Spinal cord (tissue), 10 donors: ENCODE data around the gene HCFC1R1. TPM values are rescaled to one million over a fixed set of nuclear protein-coding genes. Genes with fewer than 3 reads are reported as not detected.
A peak's percentile ranks its signal among the peaks of the same experiment; 100 is the strongest.

Source experiments
- DNase-seq, 6 donors: peaks; one replicate each; pipeline versions ENCODE4 v3.0.0 to v3.0.0-alpha.2; 2013 to 2015; ENCODE audit warnings: low spot score in 6 of 6, low read depth in 4 of 6
- H3K27ac ChIP-seq: one replicate; pipeline ENCODE4 v1.5.1; 2013; ENCODE audit warnings: low read depth, low read length, control low read depth
- H3K27me3 ChIP-seq: one replicate; pipeline ENCODE4 v1.6.1; 2013; ENCODE audit warnings: low read length; ENCODE audit not compliant: control insufficient read depth, insufficient read depth
- H3K36me3 ChIP-seq: one replicate; pipeline ENCODE4 v1.6.1; 2013; ENCODE audit warnings: low read length; ENCODE audit not compliant: control insufficient read depth, insufficient read depth
- H3K4me1 ChIP-seq: one replicate; pipeline ENCODE4 v1.6.1; 2013; ENCODE audit warnings: low read length; ENCODE audit not compliant: control insufficient read depth, insufficient read depth
- H3K4me3 ChIP-seq: one replicate; pipeline ENCODE4 v1.5.1; 2013; ENCODE audit warnings: low read depth, low read length, control low read depth
- H3K9me3 ChIP-seq: one replicate; pipeline ENCODE4 v1.6.1; 2013; ENCODE audit warnings: low read length; ENCODE audit not compliant: control insufficient read depth, insufficient read depth
- WGBS: methylation state at CpG from one replicate; pipeline ENCODE4 v1.1.5; 2013; ENCODE audit warnings: missing lambda C conversion rate; ENCODE audit not compliant: insufficient coverage; 5-methylcytosine and 5-hydroxymethylcytosine counted together
- polyA plus RNA-seq, 2 donors: library from polyadenylated mRNA; unstranded; fragments of 120-200 nt; gene quantifications; one replicate each; pipeline ENCODE4 v1.2.1, GENCODE V29; 2013; ENCODE audit not compliant: insufficient read length in 2 of 2
- total RNA-seq, 2 donors: library from RNA; depleted of rRNA in 1 of 2; stranded (reverse); fragments of 120-200 nt in 1 of 2; fragments of >200 nt in 1 of 2; gene quantifications; one replicate each; pipeline versions ENCODE4 v1.2.3 to v1.2.4, GENCODE V29; 2013 to 2014
- donor health status: healthy.

HCFC1R1 gene
- total and polyA plus RNA-seq, 4 donors: 20.4 to 161 (median 111) TPM

DNA sequence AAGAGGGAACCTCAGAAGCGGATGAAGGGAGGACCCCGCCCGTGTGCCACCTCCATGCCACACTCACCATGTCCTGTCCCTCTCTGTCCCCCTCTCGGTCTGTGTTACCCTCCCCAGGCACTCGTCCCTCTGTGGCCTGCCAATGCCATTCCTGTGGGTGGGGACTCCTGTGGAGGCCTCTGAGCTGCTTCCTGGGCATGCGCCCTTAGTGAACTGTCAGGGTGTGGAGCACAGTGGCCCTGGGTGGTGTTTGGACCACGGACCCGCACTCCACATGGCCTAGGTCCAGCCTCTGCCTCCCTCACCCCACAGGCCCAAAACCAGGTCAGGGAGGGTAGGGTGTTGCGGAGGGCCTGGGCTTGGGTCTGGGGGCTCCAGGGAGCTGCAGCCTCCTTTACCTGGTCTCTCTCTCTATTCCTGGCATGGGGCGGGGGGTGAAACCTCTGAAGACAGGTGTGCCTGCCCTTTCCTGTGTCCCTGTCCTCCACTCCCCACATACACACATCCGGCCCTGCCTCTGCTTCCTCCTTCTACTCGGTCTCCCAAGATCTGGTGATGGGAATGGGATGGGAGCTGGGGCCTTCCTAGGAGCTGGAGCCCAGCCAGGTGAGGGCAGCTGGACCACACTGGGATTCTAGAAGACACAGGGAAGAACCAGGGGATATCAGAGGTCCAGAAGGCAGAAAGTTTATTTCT lies 32.0 kb downstream of the HCFC1R1 start:
- no peaks in the 10 kb centered on the region for H3K27me3 ChIP-seq
- WGBS: 73% methylated on average over 3 of the region's 12 CpGs

DNA sequence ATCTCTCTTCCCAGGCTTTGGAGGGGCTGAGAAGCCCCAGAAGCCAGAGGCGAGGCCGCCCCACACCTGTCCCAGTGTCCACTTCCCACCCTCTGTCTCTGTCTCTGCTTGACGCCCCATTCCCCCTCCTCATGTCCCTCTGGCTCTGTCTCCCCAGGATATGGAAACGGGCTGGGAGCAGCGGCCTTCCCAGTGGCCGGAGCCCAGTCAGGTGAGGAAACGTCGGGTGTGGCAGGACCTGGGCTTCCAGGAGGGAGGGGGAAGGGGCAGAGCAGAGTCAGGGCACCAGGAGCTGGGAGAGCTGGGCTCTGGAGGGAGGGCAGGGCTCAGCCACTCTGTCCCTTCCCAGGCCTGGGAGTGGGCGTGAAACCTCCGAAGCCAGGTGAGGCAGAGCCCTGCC lies 32.9 kb downstream of the HCFC1R1 start:
- 53% methylated on average over 10 of the region's 10 CpGs for WGBS
- no peaks in the 10 kb centered on the region for H3K36me3 ChIP-seq
- no peak for DNase-seq
- peaks cover 9% of the 10 kb centered on the region for H3K4me1 ChIP-seq
- no peaks in the 10 kb centered on the region for H3K9me3 ChIP-seq
- H3K4me3 ChIP-seq: no peak overlapping the region
- no peaks in the 10 kb centered on the region for H3K27me3 ChIP-seq
- H3K27ac ChIP-seq: no peak overlapping the region

More for the DNA sequence above, 32.0 kb downstream of the HCFC1R1 start:
- Histone ChIP-seq H3K36me3 (no peaks in the 10 kb centered on the region), H3K27ac (no peak overlapping the region), H3K4me3 (no peak overlapping the region), H3K9me3 (no peaks in the 10 kb centered on the region), H3K4me1 (peaks cover under 1% of the 10 kb centered on the region)
- no peak for DNase-seq

DNA sequence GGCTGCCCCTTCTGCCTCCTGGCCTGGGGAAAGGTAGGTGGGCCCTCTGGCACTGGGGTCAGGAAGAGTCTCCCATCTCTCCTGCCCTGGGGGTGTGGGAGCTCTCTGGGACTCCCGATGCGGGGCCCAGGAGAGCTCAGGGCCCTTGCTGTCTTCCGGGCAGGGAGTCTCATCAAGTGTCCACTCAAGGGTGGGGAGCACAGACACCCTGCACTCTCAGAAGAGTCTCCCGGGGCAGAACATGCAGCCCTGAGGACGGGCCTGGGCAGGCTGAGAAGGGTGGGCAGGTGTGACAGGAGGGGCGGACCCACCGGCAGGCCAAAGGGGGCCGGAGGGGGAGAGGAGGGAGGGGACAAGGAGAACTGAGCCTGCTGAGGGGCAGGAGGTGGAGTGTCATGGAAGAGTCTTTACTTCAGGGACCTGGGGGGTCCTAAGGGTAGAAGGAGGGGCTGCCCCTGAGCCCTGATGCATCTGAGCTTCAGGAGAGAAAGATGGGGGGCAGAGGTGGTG lies 35.1 kb downstream of the HCFC1R1 start:
- peaks cover 22% of the 10 kb centered on the region for H3K4me1 ChIP-seq
- WGBS: 38% methylated on average over 8 of the region's 8 CpGs
- H3K4me3 ChIP-seq: no peak overlapping the region
- no peaks in the 10 kb centered on the region for H3K9me3 ChIP-seq
- H3K36me3 ChIP-seq: no peaks in the 10 kb centered on the region
- no peak overlapping the region for H3K27ac ChIP-seq
- no peaks in the 10 kb centered on the region for H3K27me3 ChIP-seq
- no peak for DNase-seq

DNA sequence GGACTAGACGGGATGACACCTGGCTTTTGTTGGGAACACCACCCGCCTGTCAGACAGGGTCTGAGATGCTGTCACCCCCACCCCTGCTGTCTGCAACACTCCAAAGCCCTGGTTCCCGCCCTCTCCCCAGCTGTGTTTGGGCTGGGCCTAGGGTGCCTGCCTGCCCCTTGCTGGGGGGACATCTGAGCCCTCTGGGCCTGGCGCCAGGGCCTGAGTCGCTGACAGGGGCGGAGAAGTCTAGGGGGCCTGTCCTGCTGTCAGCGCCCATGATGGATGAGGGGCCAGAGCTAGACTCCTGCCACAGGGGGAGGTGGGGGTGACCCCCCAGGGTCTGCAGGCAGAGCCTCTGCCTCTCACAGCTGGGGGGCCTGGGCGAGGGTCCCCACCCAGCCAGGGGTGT lies 35.9 kb downstream of the HCFC1R1 start:
- H3K27ac ChIP-seq: no peak overlapping the region
- H3K4me1 ChIP-seq: peaks cover 29% of the 10 kb centered on the region
- no peaks in the 10 kb centered on the region for H3K36me3 ChIP-seq
- no peak overlapping the region for H3K4me3 ChIP-seq
- H3K27me3 ChIP-seq: no peaks in the 10 kb centered on the region
- WGBS: 38% methylated on average over 8 of the region's 8 CpGs
- no peak for DNase-seq
- H3K9me3 ChIP-seq: no peaks in the 10 kb centered on the region

DNA sequence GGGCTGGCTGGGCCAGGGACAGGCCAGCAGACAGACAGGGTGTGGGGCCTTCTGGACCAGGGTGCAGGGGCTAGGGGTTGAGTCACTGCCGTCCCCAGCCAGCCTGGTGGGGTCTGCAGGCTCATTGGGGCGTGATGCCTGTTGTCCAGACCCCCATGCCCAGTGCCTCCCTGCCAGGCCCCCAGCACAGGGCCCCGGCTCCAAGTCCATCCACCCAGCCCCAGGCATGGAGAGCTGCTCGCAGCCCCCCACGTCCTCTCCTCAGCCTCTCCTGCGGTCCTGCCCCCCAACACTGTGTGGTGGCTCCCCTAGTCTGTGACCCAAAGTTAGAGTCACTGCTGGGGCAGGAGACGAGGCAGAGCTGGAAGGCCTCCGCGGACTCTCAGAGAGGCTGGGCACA lies 36.5 kb downstream of the HCFC1R1 start:
- Histone ChIP-seq H3K4me3 (no peak overlapping the region), H3K36me3 (no peaks in the 10 kb centered on the region), H3K27me3 (no peaks in the 10 kb centered on the region), H3K9me3 (no peaks in the 10 kb centered on the region), H3K27ac (no peak overlapping the region), H3K4me1 (peaks cover 29% of the 10 kb centered on the region)
- WGBS: 78% methylated on average over 9 of the region's 9 CpGs
- DNase-seq: no peak

DNA sequence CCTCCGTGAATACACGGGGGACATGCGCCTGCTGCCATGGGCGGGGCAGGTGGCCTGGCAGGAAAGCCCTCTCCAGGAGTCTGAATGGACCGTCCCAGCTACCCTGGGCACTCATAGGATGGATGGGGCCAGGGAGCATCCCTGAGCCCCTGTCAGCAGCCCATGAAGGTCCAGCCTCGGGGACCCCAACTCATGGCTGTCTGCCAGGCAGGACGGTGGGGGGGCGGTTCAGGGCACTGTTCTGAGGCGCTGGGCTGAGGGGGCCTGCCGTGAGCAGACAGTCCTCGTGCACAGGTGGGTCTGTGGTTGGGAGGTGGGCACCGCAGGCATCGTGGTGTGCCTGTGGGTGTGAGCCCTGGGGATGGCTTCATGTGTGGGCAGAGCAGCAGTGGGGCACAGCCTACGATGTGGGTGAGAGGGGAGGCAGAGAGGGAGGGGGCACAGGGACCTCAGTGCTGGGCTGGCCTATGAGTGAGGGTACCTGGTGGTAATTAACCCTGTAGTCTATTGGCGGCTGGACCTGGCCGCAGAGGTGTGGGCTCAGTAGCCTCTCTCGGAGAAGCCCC lies 37.0 kb downstream of the HCFC1R1 start:
- DNase-seq: no peak
- no peaks in the 10 kb centered on the region for H3K36me3 ChIP-seq
- WGBS: 76% methylated on average over 17 of the region's 17 CpGs
- H3K9me3 ChIP-seq: no peaks in the 10 kb centered on the region
- H3K4me3 ChIP-seq: no peak overlapping the region
- no peaks in the 10 kb centered on the region for H3K27me3 ChIP-seq
- peaks cover 29% of the 10 kb centered on the region for H3K4me1 ChIP-seq
- no peak overlapping the region for H3K27ac ChIP-seq

DNA sequence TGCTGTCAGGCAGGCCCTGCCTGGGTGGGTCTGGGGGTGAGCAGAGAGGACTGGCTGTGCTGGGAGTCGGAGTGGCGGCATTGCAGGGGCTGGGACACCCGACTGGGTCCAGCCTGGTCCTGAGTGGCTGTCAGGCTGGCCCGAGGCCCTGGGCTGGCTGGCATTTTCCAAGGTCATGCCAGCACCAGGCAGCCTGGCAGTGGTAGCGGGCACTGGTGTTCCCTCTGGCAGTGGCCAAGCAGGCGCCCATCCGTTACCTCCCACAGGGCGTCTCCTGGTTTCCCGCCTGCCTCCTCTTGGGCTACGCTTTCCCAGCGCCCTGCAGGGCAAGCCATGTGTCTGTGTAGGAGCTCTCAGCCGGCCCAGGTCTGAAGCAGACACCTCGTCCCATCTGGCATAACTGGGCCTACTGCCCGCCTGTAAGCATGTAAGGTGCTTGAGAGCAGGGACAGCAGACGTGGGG lies 37.8 kb downstream of the HCFC1R1 start:
- no peaks in the 10 kb centered on the region for H3K36me3 ChIP-seq
- 72% methylated on average over 13 of the region's 15 CpGs for WGBS
- peaks cover 4% of the 10 kb centered on the region for H3K27me3 ChIP-seq
- H3K4me3 ChIP-seq: no peak overlapping the region
- peak overlapping the region; percentile 7 for H3K27ac ChIP-seq
- peaks cover 36% of the 10 kb centered on the region for H3K4me1 ChIP-seq
- H3K9me3 ChIP-seq: no peaks in the 10 kb centered on the region
- no peak for DNase-seq

DNA sequence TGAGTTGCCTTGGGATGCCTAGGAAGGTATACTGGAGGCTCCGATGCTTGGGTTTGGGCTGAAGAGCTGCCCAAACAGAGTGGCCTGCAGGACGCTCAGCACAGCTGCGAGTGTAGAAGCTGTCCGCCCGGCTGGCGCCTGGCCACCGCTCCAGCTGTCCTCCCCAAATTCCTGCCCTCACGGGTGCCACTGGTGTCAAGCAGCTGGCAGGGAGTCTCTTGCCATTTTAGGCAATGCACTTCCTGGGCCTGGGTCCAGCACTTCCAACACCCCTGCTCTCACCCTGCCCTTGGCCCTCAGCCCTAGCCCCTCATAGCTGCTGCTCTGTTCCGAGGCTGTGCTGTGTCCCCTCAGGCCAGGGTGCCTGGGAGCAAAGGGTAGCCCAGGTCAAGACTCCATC lies 38.3 kb downstream of the HCFC1R1 start:
- H3K9me3 ChIP-seq: no peaks in the 10 kb centered on the region
- H3K4me3 ChIP-seq: no peak overlapping the region
- H3K4me1 ChIP-seq: peaks cover 40% of the 10 kb centered on the region
- peak in 1 of 6 donors; percentile 37 for DNase-seq
- H3K27ac ChIP-seq: no peak overlapping the region
- no peaks in the 10 kb centered on the region for H3K36me3 ChIP-seq
- WGBS: 62% methylated on average over 9 of the region's 9 CpGs
- peaks cover 4% of the 10 kb centered on the region for H3K27me3 ChIP-seq

DNA sequence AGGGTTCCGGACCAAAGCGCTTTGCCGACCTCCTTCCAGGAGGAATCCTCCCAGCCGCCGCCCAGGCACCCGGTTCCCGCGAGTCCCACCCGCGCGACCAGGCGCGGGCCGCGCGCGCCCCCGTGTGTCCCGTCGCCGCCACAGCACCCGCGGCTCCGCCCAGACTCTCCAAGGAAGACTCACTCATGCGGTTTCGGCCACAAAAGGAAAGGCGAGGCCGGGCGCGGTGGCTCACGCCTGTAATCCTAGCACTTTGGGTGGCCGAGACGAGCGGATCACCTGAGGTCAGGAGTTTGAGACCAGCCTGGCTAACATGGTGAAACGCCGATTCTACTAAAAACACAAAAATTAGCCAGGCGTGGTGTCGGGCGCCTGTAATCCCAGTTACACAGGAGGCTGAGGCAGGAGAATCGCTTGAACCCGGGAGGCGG lies 40.0 kb downstream of the HCFC1R1 start:
- WGBS: 12% methylated on average over 42 of the region's 42 CpGs
- Histone ChIP-seq H3K36me3 (no peaks in the 10 kb centered on the region), H3K4me1 (peaks cover 50% of the 10 kb centered on the region), H3K27me3 (peaks cover 4% of the 10 kb centered on the region), H3K27ac (no peak overlapping the region), H3K4me3 (no peak overlapping the region), H3K9me3 (no peaks in the 10 kb centered on the region)
- peak in 3 of 6 donors; percentile 58 to 92 (median 88) for DNase-seq

DNA sequence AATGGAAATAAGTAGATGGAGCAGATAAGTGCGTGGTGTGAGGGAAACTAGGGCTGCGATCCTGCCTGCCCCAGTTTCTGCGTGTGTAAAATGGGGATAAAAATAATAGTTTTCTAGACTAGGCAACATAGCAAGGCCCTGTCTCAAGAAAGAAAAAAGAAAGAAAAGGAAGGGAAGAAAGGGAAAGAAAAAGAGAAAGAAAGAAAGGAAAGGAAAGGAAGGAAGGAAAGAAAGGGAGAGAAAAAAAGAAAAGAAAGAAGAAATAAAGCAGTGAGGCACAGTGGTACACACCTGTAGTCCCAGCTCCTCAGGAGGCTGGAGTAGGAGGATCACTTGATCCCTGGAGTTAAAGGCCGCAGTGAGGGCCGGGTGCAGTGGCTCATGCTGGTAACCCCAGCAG lies 41.3 kb downstream of the HCFC1R1 start:
- no peak for DNase-seq
- no peaks in the 10 kb centered on the region for H3K9me3 ChIP-seq
- WGBS: 59% methylated on average over 3 of the region's 5 CpGs

More for the DNA sequence above, 41.3 kb downstream of the HCFC1R1 start:
- Histone ChIP-seq H3K27me3 (peaks cover 4% of the 10 kb centered on the region), H3K36me3 (no peaks in the 10 kb centered on the region), H3K27ac (no peak overlapping the region), H3K4me1 (peaks cover 57% of the 10 kb centered on the region), H3K4me3 (no peak overlapping the region)
